Measurements from ENCODE around the gene MNX1. TPM values are rescaled to one million over a fixed set of nuclear protein-coding genes. Genes with fewer than 3 reads are reported as not detected.

The MNX1 gene
- total RNA-seq, 1 donor from 2014 or later: 2.0 TPM

GRCh38 chr7:156979007-156979606 lies 31.4 kb downstream of the MNX1 start:
- Histone ChIP-seq H3K4me3 (ENCODE audit: low read depth, low read length) (no peak overlapping the region), H3K27me3 (ENCODE audit: control insufficient read depth, insufficient read depth, low read length) (no peaks in the 10 kb centered on the region), H3K36me3 (ENCODE audit: control insufficient read depth, insufficient read depth, low read length) (no peaks in the 10 kb centered on the region)
- DNase-seq (ENCODE audit: low read depth): no peak
- no peak for TF ChIP-seq CTCF (IDR thresholded peaks at IDR 0.05; ENCODE audit: insufficient read depth, low read length, poor library complexity, severe bottlenecking)

- H3K27me3 ChIP-seq (ENCODE audit: control insufficient read depth, insufficient read depth, low read length): no peaks in the 10 kb centered on the region
- TF ChIP-seq CTCF (IDR thresholded peaks at IDR 0.05; ENCODE audit: insufficient read depth, low read length, poor library complexity, severe bottlenecking): no peak
- no peaks in the 10 kb centered on the region for H3K36me3 ChIP-seq (ENCODE audit: control insufficient read depth, insufficient read depth, low read length)
- H3K4me3 ChIP-seq (ENCODE audit: low read depth, low read length): no peak overlapping the region
- DNase-seq (ENCODE audit: low read depth): no peak
Observed at GRCh38 chr7:156975620-156976019, 34.8 kb downstream of the MNX1 start.

GRCh38 chr7:156969972-156970420 lies 40.5 kb downstream of the MNX1 start:
- Histone ChIP-seq H3K36me3 (ENCODE audit: control insufficient read depth, insufficient read depth, low read length) (peaks cover 1% of the 10 kb centered on the region), H3K27me3 (ENCODE audit: control insufficient read depth, insufficient read depth, low read length) (no peaks in the 10 kb centered on the region), H3K4me3 (ENCODE audit: low read depth, low read length) (no peak overlapping the region)
- TF ChIP-seq CTCF (IDR thresholded peaks at IDR 0.05; ENCODE audit: insufficient read depth, low read length, poor library complexity, severe bottlenecking): no peak
- no peak for DNase-seq (ENCODE audit: low read depth)

DNA sequence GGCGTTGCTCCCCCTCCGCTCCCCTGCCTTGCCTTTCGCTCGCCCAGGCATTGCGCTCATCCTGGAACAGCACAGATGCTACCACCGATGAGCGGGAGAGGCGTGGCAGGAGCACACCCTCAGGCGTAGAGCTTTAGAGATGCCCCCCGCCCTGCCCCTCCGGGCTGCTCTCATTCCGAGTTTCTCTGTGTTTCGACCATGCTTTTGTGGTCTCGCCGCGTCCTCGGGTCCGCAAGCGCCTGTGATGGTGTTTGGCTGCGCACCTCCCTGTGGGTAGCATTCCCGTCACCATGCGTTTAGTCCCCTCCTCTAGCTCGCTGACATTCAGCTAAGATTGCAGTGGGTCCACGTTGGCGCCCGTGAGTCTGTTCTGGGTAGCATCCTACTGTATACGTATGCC lies 42.3 kb downstream of the MNX1 start:
- Histone ChIP-seq H3K4me3 (ENCODE audit: low read depth, low read length) (no peak overlapping the region), H3K36me3 (ENCODE audit: control insufficient read depth, insufficient read depth, low read length) (peaks cover 1% of the 10 kb centered on the region), H3K27me3 (ENCODE audit: control insufficient read depth, insufficient read depth, low read length) (no peaks in the 10 kb centered on the region)
- no peak for TF ChIP-seq CTCF (IDR thresholded peaks at IDR 0.05; ENCODE audit: insufficient read depth, low read length, poor library complexity, severe bottlenecking)
- DNase-seq (ENCODE audit: low read depth): no peak

DNA sequence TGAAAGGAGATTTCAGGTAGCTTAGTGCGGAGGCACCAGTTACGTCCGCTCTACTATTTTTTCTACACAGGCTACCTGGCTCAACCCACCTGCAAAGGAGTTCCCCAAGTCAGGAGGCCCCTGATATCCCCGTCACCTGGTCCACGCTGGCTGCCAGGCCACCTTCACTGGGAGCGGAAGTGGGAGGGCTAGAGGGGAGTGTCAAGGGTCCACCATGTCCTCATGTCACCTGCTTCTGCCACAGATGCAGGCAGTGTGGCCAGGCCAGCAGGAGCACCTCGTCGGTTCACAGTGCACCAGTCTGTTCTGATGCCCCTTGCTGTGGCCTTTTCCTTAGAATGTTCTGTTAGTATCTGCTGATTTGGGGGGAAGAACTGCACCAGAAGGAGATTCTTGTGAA lies 44.1 kb downstream of the MNX1 start:
- Histone ChIP-seq H3K27me3 (ENCODE audit: control insufficient read depth, insufficient read depth, low read length) (no peaks in the 10 kb centered on the region), H3K36me3 (ENCODE audit: control insufficient read depth, insufficient read depth, low read length) (peaks cover 1% of the 10 kb centered on the region), H3K4me3 (ENCODE audit: low read depth, low read length) (no peak overlapping the region)
- no peak for TF ChIP-seq CTCF (IDR thresholded peaks at IDR 0.05; ENCODE audit: insufficient read depth, low read length, poor library complexity, severe bottlenecking)
- no peak for DNase-seq (ENCODE audit: low read depth)

- H3K4me3 ChIP-seq (ENCODE audit: low read depth, low read length): no peak overlapping the region
- H3K36me3 ChIP-seq (ENCODE audit: control insufficient read depth, insufficient read depth, low read length): peaks cover 3% of the 10 kb centered on the region
- H3K27me3 ChIP-seq (ENCODE audit: control insufficient read depth, insufficient read depth, low read length): no peaks in the 10 kb centered on the region
- no peak for DNase-seq (ENCODE audit: low read depth)
- TF ChIP-seq CTCF (IDR thresholded peaks at IDR 0.05; ENCODE audit: insufficient read depth, low read length, poor library complexity, severe bottlenecking): no peak
Observed at GRCh38 chr7:156964971-156965370, 45.5 kb downstream of the MNX1 start.
